ENCODE measurements around the gene RPS2.

The RPS2 gene

GRCh38 chr16:1975432-1976215, 11.0 kb upstream of the RPS2 start:
- TF ChIP-seq TAF1 (IDR thresholded peaks at IDR 0.05; ENCODE audit: low read depth) (no peak), TEAD4 (IDR thresholded peaks at IDR 0.05) (no peak)

DNA sequence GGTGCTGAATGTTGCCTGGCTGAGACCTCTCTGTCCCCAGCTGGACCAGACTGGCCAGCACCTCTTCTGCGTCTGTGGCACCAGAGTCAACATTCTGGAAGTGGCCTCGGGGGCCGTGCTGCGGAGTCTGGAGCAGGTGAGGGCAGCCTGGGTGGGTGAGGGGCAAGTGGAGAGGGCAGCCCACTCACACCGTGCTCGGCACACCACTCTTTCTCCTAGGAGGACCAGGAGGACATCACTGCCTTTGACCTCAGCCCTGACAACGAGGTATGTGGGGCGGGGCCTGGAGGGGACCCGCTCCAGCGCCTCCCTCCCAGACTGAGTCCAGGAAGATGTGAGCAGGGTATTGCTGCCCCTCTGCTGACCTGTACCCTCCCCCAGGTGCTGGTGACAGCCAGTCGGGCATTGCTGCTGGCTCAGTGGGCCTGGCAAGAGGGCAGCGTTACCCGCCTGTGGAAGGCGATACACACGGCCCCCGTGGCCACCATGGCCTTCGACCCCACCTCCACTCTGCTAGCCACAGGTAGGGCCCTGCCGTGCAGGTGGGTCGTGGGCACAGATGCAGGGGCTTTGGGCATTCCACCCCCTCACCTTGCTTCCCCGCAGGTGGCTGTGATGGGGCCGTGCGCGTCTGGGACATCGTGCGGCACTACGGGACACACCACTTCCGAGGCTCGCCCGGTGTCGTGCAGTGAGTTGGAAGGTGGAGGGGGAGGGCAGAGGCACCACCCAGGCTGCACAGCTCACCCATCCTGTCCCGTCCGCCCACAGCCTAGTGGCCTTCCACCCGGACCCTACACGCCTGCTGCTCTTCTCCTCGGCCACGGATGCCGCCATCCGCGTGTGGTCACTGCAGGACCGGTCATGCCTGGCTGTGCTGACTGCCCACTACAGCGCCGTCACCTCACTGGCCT, 9.8 kb upstream of the RPS2 start:
- TF ChIP-seq NFIC (IDR thresholded peaks at IDR 0.05) = no peak
- no peak for TF ChIP-seq EP300 (IDR thresholded peaks at IDR 0.05; ENCODE audit: borderline replicate concordance)
- no peak for TF ChIP-seq TCF12 (IDR thresholded peaks at IDR 0.05; ENCODE audit: low read depth)
- no peak for TF ChIP-seq CREB1 (IDR thresholded peaks at IDR 0.05; ENCODE audit: low read depth)
- no peak for TF ChIP-seq CEBPB (IDR thresholded peaks at IDR 0.05)
- no peak for TF ChIP-seq EGR1 (IDR thresholded peaks at IDR 0.05)
- TF ChIP-seq ZBTB7A (IDR thresholded peaks at IDR 0.05; ENCODE audit: low read depth) = no peak
- TF ChIP-seq, protein P1, sequence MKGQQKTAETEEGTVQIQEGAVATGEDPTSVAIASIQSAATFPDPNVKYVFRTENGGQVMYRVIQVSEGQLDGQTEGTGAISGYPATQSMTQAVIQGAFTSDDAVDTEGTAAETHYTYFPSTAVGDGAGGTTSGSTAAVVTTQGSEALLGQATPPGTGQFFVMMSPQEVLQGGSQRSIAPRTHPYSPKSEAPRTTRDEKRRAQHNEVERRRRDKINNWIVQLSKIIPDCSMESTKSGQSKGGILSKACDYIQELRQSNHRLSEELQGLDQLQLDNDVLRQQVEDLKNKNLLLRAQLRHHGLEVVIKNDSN (IDR thresholded peaks at IDR 0.05) = no peak

- TF ChIP-seq RAD21 (IDR thresholded peaks at IDR 0.05; ENCODE audit: low read depth) = no peak
- no peak for TF ChIP-seq NFIC (IDR thresholded peaks at IDR 0.05)
- TF ChIP-seq CREB1 (IDR thresholded peaks at IDR 0.05; ENCODE audit: low read depth) = no peak
- TF ChIP-seq FOXM1 (IDR thresholded peaks at IDR 0.05; ENCODE audit: borderline replicate concordance, low read depth) = no peak
- no peak for TF ChIP-seq ZBTB7A (IDR thresholded peaks at IDR 0.05; ENCODE audit: low read depth)
Measured at GRCh38 chr16:1973461-1974156, 9.0 kb upstream of the RPS2 start.

GRCh38 chr16:1972490-1972877, 7.9 kb upstream of the RPS2 start:
- TF ChIP-seq ZBTB7A (IDR thresholded peaks at IDR 0.05; ENCODE audit: low read depth) (no peak), CEBPB (IDR thresholded peaks at IDR 0.05) (no peak), FOXM1 (IDR thresholded peaks at IDR 0.05; ENCODE audit: borderline replicate concordance, low read depth) (no peak), NFIC (IDR thresholded peaks at IDR 0.05) (no peak)
- TF ChIP-seq, protein P2, sequence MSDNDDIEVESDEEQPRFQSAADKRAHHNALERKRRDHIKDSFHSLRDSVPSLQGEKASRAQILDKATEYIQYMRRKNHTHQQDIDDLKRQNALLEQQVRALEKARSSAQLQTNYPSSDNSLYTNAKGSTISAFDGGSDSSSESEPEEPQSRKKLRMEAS (IDR thresholded peaks at IDR 0.05) = no peak

DNA sequence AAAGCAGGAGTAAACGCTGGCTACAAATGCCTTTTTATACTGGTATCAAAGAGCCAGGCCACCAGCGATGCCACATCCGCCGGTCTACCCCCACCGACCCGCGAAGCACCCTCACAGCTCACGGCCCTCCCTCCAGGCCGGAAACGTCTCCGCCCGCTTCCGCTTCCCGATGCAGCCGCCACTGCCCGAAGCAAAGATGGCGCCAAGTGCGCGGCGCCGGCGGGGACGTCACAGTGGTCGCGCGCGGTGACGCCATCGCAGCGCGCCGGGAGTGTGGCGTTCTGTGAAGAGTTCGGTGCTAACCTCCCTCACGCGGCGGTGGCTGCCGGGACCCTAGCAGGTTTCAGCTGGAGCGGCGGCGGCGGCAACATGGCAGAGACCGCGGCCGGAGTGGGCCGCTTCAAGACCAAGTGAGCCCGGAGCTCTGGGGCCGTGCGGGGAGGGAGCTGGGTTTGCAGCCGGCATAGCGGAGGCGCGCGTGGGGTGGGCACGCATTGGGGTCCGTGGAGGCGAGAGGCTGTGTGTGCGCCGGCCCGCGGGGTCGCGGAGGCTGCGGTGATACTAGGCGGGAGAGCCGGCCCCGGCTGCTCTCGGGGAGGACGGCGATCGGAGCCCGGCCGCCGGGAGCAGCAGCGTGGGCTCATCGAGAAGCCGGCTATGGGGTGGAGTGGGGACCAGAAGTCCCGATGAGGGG, 7.3 kb upstream of the RPS2 start, which contains the start of gene TBL3:
Gene TBL3 (plus strand): TSS at position 258 of the 694 bp plus-strand sequence. CDS start 112 bp downstream, at position 370.
- peak; percentile 49 for TF ChIP-seq NFIC (IDR thresholded peaks at IDR 0.05)
- no peak for TF ChIP-seq REST (IDR thresholded peaks at IDR 0.05; ENCODE audit: low read depth)
- TF ChIP-seq, protein P1 (IDR thresholded peaks at IDR 0.05) = peak; percentile 59
- TF ChIP-seq ZBTB7A (IDR thresholded peaks at IDR 0.05; ENCODE audit: low read depth) = 0 out of 2 replicates have a peak, but pooled peaks have one; percentile 44
- TF ChIP-seq, protein P2 (IDR thresholded peaks at IDR 0.05) = peak; percentile 92
- no peak; the same call in 1 of the 2 replicates for TF ChIP-seq CEBPB (IDR thresholded peaks at IDR 0.05)
- TF ChIP-seq TAF1 (IDR thresholded peaks at IDR 0.05; ENCODE audit: low read depth) = peak; percentile 91
- peak; percentile 13; the same call in 1 of the 2 replicates for TF ChIP-seq EP300 (IDR thresholded peaks at IDR 0.05; ENCODE audit: borderline replicate concordance)
- no peak for TF ChIP-seq RAD21 (IDR thresholded peaks at IDR 0.05; ENCODE audit: low read depth)
- TF ChIP-seq TCF12 (IDR thresholded peaks at IDR 0.05; ENCODE audit: low read depth) = peak; percentile 78
- peak; percentile 33; the same call in 1 of the 2 replicates for TF ChIP-seq TEAD4 (IDR thresholded peaks at IDR 0.05)
- peak; percentile 100 for TF ChIP-seq YY1 (IDR thresholded peaks at IDR 0.05; ENCODE audit: low read depth)
- TF ChIP-seq FOXM1 (IDR thresholded peaks at IDR 0.05; ENCODE audit: borderline replicate concordance, low read depth) = no peak
- peak; percentile 100 for TF ChIP-seq CREB1 (IDR thresholded peaks at IDR 0.05; ENCODE audit: low read depth)
- peak; percentile 91 for TF ChIP-seq EGR1 (IDR thresholded peaks at IDR 0.05)
